Dermis microvascular lymphatic vessel endothelial cell (primary cell): ENCODE measurements around the gene WNT5B. TPM values are rescaled to one million over a fixed set of nuclear protein-coding genes. Genes with fewer than 3 reads are reported as not detected.
"Not testable (repeated sequence)": the region's sequence is repeated elsewhere in the genome, so short reads cannot be mapped to it uniquely, and the experiment has no call there.

Experiments used
- DNase-seq, 2 donors: peaks; one replicate each; pipeline versions ENCODE4 v3.0.0 to v3.0.0-alpha.2; 2010; ENCODE audit warnings: low read depth in 2 of 2
- total RNA-seq: library from RNA; depleted of rRNA; stranded (reverse); fragments of >200 nt; gene quantifications from 2 replicates; pipeline ENCODE4 v1.2.1, GENCODE V29; 2014

The WNT5B gene
- total RNA-seq, 1 donor from 2014 or later = 0.13 TPM

GRCh38 chr12:1598757-1599156 lies 30.3 kb upstream of the WNT5B start:
- DNase-seq = no peak

GRCh38 chr12:1602706-1603105 lies 26.3 kb upstream of the WNT5B start:
- not testable (repeated sequence) for DNase-seq

GRCh38 chr12:1603269-1603993 lies 25.6 kb upstream of the WNT5B start:
- no peak for DNase-seq

GRCh38 chr12:1604464-1604863 lies 24.6 kb upstream of the WNT5B start:
- no peak for DNase-seq

GRCh38 chr12:1605129-1606020 lies 23.7 kb upstream of the WNT5B start:
- peak; percentile 73 to 82 for DNase-seq

- DNase-seq = peak in 1 of 2 donors; percentile 57
Measured at GRCh38 chr12:1606021-1606622, 22.9 kb upstream of the WNT5B start.

GRCh38 chr12:1607940-1608712 lies 20.9 kb upstream of the WNT5B start:
- peak in 1 of 2 donors; percentile 28 for DNase-seq

GRCh38 chr12:1608713-1609119 lies 20.3 kb upstream of the WNT5B start:
- no peak for DNase-seq

- DNase-seq = no peak
Measured at GRCh38 chr12:1610072-1610643, 18.9 kb upstream of the WNT5B start.

- DNase-seq = peak; percentile 43 to 55
Measured at GRCh38 chr12:1611803-1612572, 17.0 kb upstream of the WNT5B start.

GRCh38 chr12:1613860-1614259 lies 15.2 kb upstream of the WNT5B start:
- no peak for DNase-seq

- no peak for DNase-seq
Measured at GRCh38 chr12:1614360-1614759, 14.7 kb upstream of the WNT5B start.

- no peak for DNase-seq
Measured at GRCh38 chr12:1616233-1617066, 12.6 kb upstream of the WNT5B start.

- peak in 1 of 2 donors; percentile 13 for DNase-seq
Measured at GRCh38 chr12:1618489-1618888, 10.5 kb upstream of the WNT5B start.

- no peak for DNase-seq
Measured at GRCh38 chr12:1619159-1619558, 9.9 kb upstream of the WNT5B start.

- DNase-seq = peak; percentile 83 to 86
Measured at GRCh38 chr12:1619587-1619986, 9.4 kb upstream of the WNT5B start.

GRCh38 chr12:1620092-1620491 lies 8.9 kb upstream of the WNT5B start:
- no peak for DNase-seq

GRCh38 chr12:1622406-1622805 lies 6.6 kb upstream of the WNT5B start:
- DNase-seq = no peak

- no peak for DNase-seq
Measured at GRCh38 chr12:1629338-1630132, 504 bp downstream of the WNT5B start.
